ENCODE measurements around the gene CANT1. TPM values are rescaled to one million over a fixed set of nuclear protein-coding genes. Genes with fewer than 3 reads are reported as not detected.

The CANT1 gene
- total and polyA plus RNA-seq, 2 donors (not counting 1 experiment from before 2014, with no cell fraction given): 39.9 to 46.6 TPM

DNA sequence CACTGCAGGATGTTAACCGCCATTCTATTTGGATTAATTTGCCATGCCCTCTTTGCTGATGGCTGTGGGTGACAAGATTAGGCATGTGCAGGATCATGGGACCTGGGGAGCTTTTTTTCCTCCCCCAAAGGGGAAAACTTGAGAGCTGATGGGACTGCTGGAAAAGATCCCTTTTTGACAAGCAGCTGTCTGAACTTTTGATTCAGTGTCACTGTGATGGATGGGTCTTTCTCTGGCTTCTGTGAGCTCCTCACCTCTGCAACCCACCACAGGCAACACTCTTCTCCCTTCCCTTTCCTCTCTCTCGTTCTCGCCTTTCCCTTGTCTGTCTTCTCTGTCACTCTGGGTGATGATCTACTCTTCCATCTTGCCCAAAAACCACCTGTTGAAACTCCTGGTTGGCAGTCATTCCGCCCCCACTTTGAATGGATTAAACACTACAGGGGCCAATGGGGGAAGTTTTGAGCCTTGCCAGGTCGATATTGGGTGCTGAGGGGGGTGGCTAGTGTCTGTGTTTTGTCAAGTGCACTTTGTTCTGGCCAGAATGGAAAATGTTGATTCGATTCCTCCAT lies 3.1 kb upstream of the CANT1 start:
- H3K4me2 ChIP-seq (ENCODE audit: extremely low read depth, insufficient read depth, low read length): no peak overlapping the region
- H3K4me1 ChIP-seq (ENCODE audit: control insufficient read depth, extremely low read depth, insufficient read depth, low read length): peaks cover 5% of the 10 kb centered on the region
- no peak overlapping the region for H3K9ac ChIP-seq (ENCODE audit: insufficient read depth, low read length)
- no peak overlapping the region for H2AFZ ChIP-seq (ENCODE audit: low read length)
- no peaks in the 10 kb centered on the region for H3K9me3 ChIP-seq (ENCODE audit: control insufficient read depth, insufficient read depth, low read depth, low read length)
- H3K27me3 ChIP-seq (ENCODE audit: control insufficient read depth, insufficient read depth, low read length): no peaks in the 10 kb centered on the region
- H4K20me1 ChIP-seq (ENCODE audit: control insufficient read depth, extremely low read depth, insufficient read depth, low read length): no peaks in the 10 kb centered on the region
- DNase-seq (ENCODE audit: low read depth in 2 of 2): no peak
- no peaks in the 10 kb centered on the region for H3K36me3 ChIP-seq (ENCODE audit: control insufficient read depth, insufficient read depth, low read length)
- H3K27ac ChIP-seq (ENCODE audit: insufficient read depth, low read length): no peak overlapping the region
- H3K79me2 ChIP-seq (ENCODE audit: control insufficient read depth, insufficient read depth, low read length): peaks cover 19% of the 10 kb centered on the region
- TF ChIP-seq, protein P1, sequence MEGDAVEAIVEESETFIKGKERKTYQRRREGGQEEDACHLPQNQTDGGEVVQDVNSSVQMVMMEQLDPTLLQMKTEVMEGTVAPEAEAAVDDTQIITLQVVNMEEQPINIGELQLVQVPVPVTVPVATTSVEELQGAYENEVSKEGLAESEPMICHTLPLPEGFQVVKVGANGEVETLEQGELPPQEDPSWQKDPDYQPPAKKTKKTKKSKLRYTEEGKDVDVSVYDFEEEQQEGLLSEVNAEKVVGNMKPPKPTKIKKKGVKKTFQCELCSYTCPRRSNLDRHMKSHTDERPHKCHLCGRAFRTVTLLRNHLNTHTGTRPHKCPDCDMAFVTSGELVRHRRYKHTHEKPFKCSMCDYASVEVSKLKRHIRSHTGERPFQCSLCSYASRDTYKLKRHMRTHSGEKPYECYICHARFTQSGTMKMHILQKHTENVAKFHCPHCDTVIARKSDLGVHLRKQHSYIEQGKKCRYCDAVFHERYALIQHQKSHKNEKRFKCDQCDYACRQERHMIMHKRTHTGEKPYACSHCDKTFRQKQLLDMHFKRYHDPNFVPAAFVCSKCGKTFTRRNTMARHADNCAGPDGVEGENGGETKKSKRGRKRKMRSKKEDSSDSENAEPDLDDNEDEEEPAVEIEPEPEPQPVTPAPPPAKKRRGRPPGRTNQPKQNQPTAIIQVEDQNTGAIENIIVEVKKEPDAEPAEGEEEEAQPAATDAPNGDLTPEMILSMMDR (conservative IDR thresholded peaks at IDR 0.05 in 1 of 2, IDR thresholded peaks at IDR 0.05 in 1 of 2; ENCODE audit: low read depth in 1 of 2, low read length in 2 of 2): no peak
- no peak for TF ChIP-seq EZH2 (IDR thresholded peaks at IDR 0.05; ENCODE audit: low read length, missing control alignments)
- no peak overlapping the region for H3K4me3 ChIP-seq (replicated peaks in 1 of 4; ENCODE audit: control extremely low read depth in 1 of 4, insufficient read depth in 1 of 4, low read depth in 3 of 4, low read length in 4 of 4)

DNA sequence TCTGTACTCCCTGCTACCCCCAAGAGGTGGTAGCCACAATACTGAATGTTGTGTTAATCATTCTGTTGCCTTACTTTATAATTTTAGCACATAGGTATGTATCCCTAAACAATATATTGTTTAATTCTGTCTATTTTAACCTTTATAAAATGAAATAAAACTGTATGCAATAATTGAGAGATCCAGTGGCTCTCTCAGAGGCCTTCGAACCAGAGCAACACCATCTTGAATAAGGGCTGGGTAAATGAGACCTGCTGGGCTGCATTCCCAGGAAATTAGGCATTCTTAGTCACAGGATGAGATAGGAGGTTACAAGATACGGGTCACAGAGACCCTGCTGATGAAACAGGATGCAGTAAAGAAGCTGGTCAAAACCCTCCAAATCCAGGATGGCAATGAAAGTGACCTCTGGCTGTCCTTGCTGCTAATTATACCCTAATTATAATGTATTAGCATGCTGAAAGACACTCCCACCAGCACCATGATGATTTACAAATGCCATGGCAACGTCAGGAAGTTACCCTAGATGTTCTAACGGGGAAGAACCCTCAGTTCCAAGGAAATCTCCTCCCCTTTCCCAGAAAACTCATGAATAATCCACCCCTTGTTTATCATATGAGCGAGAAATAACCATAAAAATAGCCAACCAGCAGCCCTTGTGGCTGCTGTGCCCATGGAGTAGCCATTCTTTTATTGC lies 2.0 kb upstream of the CANT1 start:
- Histone ChIP-seq H3K4me3 (replicated peaks in 1 of 4; ENCODE audit: control extremely low read depth in 1 of 4, insufficient read depth in 1 of 4, low read depth in 3 of 4, low read length in 4 of 4) (no peak overlapping the region), H4K20me1 (ENCODE audit: control insufficient read depth, extremely low read depth, insufficient read depth, low read length) (no peaks in the 10 kb centered on the region), H3K4me1 (ENCODE audit: control insufficient read depth, extremely low read depth, insufficient read depth, low read length) (peaks cover 5% of the 10 kb centered on the region), H3K79me2 (ENCODE audit: control insufficient read depth, insufficient read depth, low read length) (peaks cover 28% of the 10 kb centered on the region), H3K27me3 (ENCODE audit: control insufficient read depth, insufficient read depth, low read length) (no peaks in the 10 kb centered on the region), H2AFZ (ENCODE audit: low read length) (peak overlapping the region; percentile 60), H3K27ac (ENCODE audit: insufficient read depth, low read length) (peak overlapping the region; percentile 26), H3K9me3 (ENCODE audit: control insufficient read depth, insufficient read depth, low read depth, low read length) (no peaks in the 10 kb centered on the region), H3K4me2 (ENCODE audit: extremely low read depth, insufficient read depth, low read length) (no peak overlapping the region), H3K9ac (ENCODE audit: insufficient read depth, low read length) (no peak overlapping the region), H3K36me3 (ENCODE audit: control insufficient read depth, insufficient read depth, low read length) (no peaks in the 10 kb centered on the region)
- no peak for TF ChIP-seq EZH2 (IDR thresholded peaks at IDR 0.05; ENCODE audit: low read length, missing control alignments)
- TF ChIP-seq, protein P1 (conservative IDR thresholded peaks at IDR 0.05 in 1 of 2, IDR thresholded peaks at IDR 0.05 in 1 of 2; ENCODE audit: low read depth in 1 of 2, low read length in 2 of 2): no peak
- peak; percentile 41 to 59 for DNase-seq (ENCODE audit: low read depth in 2 of 2)

DNA sequence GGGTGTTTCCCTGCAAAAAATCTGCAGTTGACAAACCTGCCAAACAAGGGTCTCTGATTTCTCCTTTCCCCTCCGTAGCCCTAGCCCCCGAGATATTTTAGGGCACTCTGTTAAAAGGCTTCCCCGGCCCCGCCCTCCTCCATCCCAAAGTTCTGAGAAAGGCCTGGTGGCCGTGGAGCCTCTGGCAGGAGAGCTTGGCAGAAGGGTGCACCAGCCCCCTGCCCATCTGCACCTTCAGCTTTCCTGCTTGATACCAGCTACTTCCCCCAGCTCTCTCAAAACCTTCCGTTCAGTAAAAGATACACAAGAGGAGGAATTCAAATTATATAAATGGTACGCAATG lies 711 bp upstream of the CANT1 start:
- Histone ChIP-seq H3K27ac (ENCODE audit: insufficient read depth, low read length) (peak overlapping the region; percentile 84), H3K27me3 (ENCODE audit: control insufficient read depth, insufficient read depth, low read length) (no peaks in the 10 kb centered on the region), H3K9ac (ENCODE audit: insufficient read depth, low read length) (peak overlapping the region; percentile 53), H3K79me2 (ENCODE audit: control insufficient read depth, insufficient read depth, low read length) (peaks cover 41% of the 10 kb centered on the region), H2AFZ (ENCODE audit: low read length) (peak overlapping the region; percentile 57), H3K4me1 (ENCODE audit: control insufficient read depth, extremely low read depth, insufficient read depth, low read length) (peaks cover 5% of the 10 kb centered on the region), H3K4me2 (ENCODE audit: extremely low read depth, insufficient read depth, low read length) (peak overlapping the region; percentile 70), H4K20me1 (ENCODE audit: control insufficient read depth, extremely low read depth, insufficient read depth, low read length) (no peaks in the 10 kb centered on the region), H3K36me3 (ENCODE audit: control insufficient read depth, insufficient read depth, low read length) (no peaks in the 10 kb centered on the region), H3K4me3 (replicated peaks in 1 of 4; ENCODE audit: control extremely low read depth in 1 of 4, insufficient read depth in 1 of 4, low read depth in 3 of 4, low read length in 4 of 4) (peak overlapping the region in 2 of 4 experiments; percentile 52 to 94), H3K9me3 (ENCODE audit: control insufficient read depth, insufficient read depth, low read depth, low read length) (no peaks in the 10 kb centered on the region)
- TF ChIP-seq, protein P1 (conservative IDR thresholded peaks at IDR 0.05 in 1 of 2, IDR thresholded peaks at IDR 0.05 in 1 of 2; ENCODE audit: low read depth in 1 of 2, low read length in 2 of 2): no peak
- TF ChIP-seq EZH2 (IDR thresholded peaks at IDR 0.05; ENCODE audit: low read length, missing control alignments): no peak
- DNase-seq (ENCODE audit: low read depth in 2 of 2): no peak
